GM21737 (cell line): ENCODE results near the gene TRERF1.
A peak's percentile ranks its signal among the peaks of the same experiment; 100 is the strongest.

Source experiments
- ATAC-seq: cut with Tn5 transposase; IDR thresholded peaks from one replicate; pipeline ENCODE4 v1.9.1; 2021; ENCODE audit warnings: mild to moderate bottlenecking, moderate library complexity; ENCODE audit not compliant: unreplicated experiment

The TRERF1 gene

GRCh38 chr6:42374018-42374669 is 77.6 kb downstream of the TRERF1 start:
- no peak for ATAC-seq

GRCh38 chr6:42372699-42373098 is 79.0 kb downstream of the TRERF1 start:
- no peak for ATAC-seq

GRCh38 chr6:42370323-42370985 is 81.3 kb downstream of the TRERF1 start:
- ATAC-seq: no peak

GRCh38 chr6:42369568-42369967 is 82.2 kb downstream of the TRERF1 start:
- ATAC-seq: no peak

- ATAC-seq: no peak
These were observed 83.5 kb downstream of the TRERF1 start for GRCh38 chr6:42368181-42368580.

- peak; percentile 65 for ATAC-seq
These were observed 84.2 kb downstream of the TRERF1 start for GRCh38 chr6:42367353-42368011.

- ATAC-seq: no peak
These were observed 84.8 kb downstream of the TRERF1 start for GRCh38 chr6:42366999-42367352.

GRCh38 chr6:42366011-42366705 is 85.6 kb downstream of the TRERF1 start:
- ATAC-seq: no peak

- no peak for ATAC-seq
These were observed 86.7 kb downstream of the TRERF1 start for GRCh38 chr6:42365021-42365420.

GRCh38 chr6:42363926-42364849 is 87.5 kb downstream of the TRERF1 start:
- ATAC-seq: no peak

GRCh38 chr6:42361036-42361435 is 90.7 kb downstream of the TRERF1 start:
- no peak for ATAC-seq

- ATAC-seq: no peak
These were observed 92.7 kb downstream of the TRERF1 start for GRCh38 chr6:42359021-42359420.

GRCh38 chr6:42355416-42355815 is 96.3 kb downstream of the TRERF1 start:
- ATAC-seq: no peak

- ATAC-seq: no peak
These were observed 97.0 kb downstream of the TRERF1 start for GRCh38 chr6:42354702-42355101.

- no peak for ATAC-seq
These were observed 98.7 kb downstream of the TRERF1 start for GRCh38 chr6:42352856-42353564.

- no peak for ATAC-seq
These were observed 100.8 kb downstream of the TRERF1 start for GRCh38 chr6:42350911-42351310.

GRCh38 chr6:42349753-42350511 is 101.8 kb downstream of the TRERF1 start:
- no peak for ATAC-seq

- no peak for ATAC-seq
These were observed 104.3 kb downstream of the TRERF1 start for GRCh38 chr6:42347456-42347855.

- ATAC-seq: no peak
These were observed 105.9 kb downstream of the TRERF1 start for GRCh38 chr6:42345696-42346416.
